Measurements from ENCODE around the gene SETD4. TPM values are rescaled to one million over a fixed set of nuclear protein-coding genes. Genes with fewer than 3 reads are reported as not detected.
A peak's percentile ranks its signal among the peaks of the same experiment; 100 is the strongest.

SETD4 gene
- total and polyA plus RNA-seq, 2 of the 8 experiments (the other 6 are each of a cell fraction or from before 2014, with no cell fraction given) = 20.1 to 46.6 TPM

DNA sequence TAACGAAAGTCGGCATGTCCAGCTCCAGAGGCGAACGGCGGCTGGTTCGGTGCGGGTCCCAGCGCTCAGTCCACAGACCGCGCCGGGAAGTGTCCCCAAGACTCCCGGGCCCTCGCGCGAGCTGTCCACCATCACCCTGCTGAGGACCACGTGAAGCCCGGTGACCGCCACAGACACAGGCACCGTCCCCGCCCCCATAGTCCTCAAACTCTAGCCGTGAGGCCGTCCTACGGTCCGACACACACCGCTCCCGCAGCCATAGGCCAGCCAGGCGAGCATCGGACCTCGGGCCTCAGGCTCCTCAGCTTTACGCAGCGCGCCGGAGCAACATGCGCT is 535 bp downstream of the SETD4 start:
- H4K91ac ChIP-seq (replicated peaks; ENCODE audit: insufficient read length, low read length) = peak overlapping the region; percentile 90
- H3K79me2 ChIP-seq (ENCODE audit: control insufficient read depth in 1 of 2, insufficient read depth in 2 of 2, low read length in 2 of 2) = peaks cover 0 to 31% of the 10 kb centered on the region in 2 experiments; a peak in 2 of 4 replicates
- H2BK15ac ChIP-seq (ENCODE audit: low read length) = peak overlapping the region; percentile 36; the same call in 1 of the 2 replicates
- H2AFZ ChIP-seq (ENCODE audit: low read length) = peak overlapping the region; percentile 72; the same call in 1 of the 2 replicates
- TF ChIP-seq TAF7 (optimal IDR thresholded peaks at IDR 0.05; ENCODE audit: borderline replicate concordance, low read depth, low read length) = no peak
- TF ChIP-seq SP2 (IDR thresholded peaks at IDR 0.05; ENCODE audit: low read length) = no peak
- no peak for TF ChIP-seq CHD1 (IDR thresholded peaks at IDR 0.05; ENCODE audit: low read depth, low read length)
- no peak for TF ChIP-seq FOSL1 (IDR thresholded peaks at IDR 0.05; ENCODE audit: insufficient read depth, low read depth, low read length)
- TF ChIP-seq ASH2L (IDR thresholded peaks at IDR 0.05; ENCODE audit: low read length) = no peak
- TF ChIP-seq MAX (IDR thresholded peaks at IDR 0.05) = peak; percentile 55; the same call in 1 of the 2 replicates
- peak overlapping the region; percentile 76 for H3K18ac ChIP-seq (ENCODE audit: extremely low read depth, low read length)
- H3K9me3 ChIP-seq (ENCODE audit: insufficient read depth in 2 of 2, low read depth in 1 of 2, low read length in 1 of 2) = no peaks in the 10 kb centered on the region
- H3K4me3 ChIP-seq (ENCODE audit: extremely low read depth in 1 of 4, insufficient read depth in 2 of 4, low read depth in 3 of 4, low read length in 4 of 4) = peak overlapping the region; percentile 67 to 96 (median 95)
- no peak overlapping the region for H3K14ac ChIP-seq (ENCODE audit: insufficient read length)
- peak in 1 of 2 experiments; percentile 70 for DNase-seq (ENCODE audit: low read depth in 1 of 2, low spot score in 2 of 2)
- peak overlapping the region; percentile 35 to 84 (median 72) for H3K9ac ChIP-seq (replicated peaks in 1 of 4; ENCODE audit: extremely low read depth in 1 of 4, low read depth in 3 of 4, low read length in 3 of 4)
- peak overlapping the region; percentile 95 for H2BK5ac ChIP-seq (ENCODE audit: low read depth, low read length)
- H4K5ac ChIP-seq (ENCODE audit: insufficient read length, low read depth, low read length) = peak overlapping the region; percentile 56
- no peaks in the 10 kb centered on the region for H3K27me3 ChIP-seq (replicated peaks in 1 of 4; ENCODE audit: control insufficient read depth in 3 of 4, extremely low read depth in 1 of 4, insufficient read depth in 3 of 4, low read length in 3 of 4)
- peak overlapping the region; percentile 99 for H2BK12ac ChIP-seq (ENCODE audit: low read depth, low read length)
- H2BK20ac ChIP-seq (ENCODE audit: low read length) = no peak overlapping the region
- H2AK5ac ChIP-seq (ENCODE audit: low read depth, low read length) = no peak overlapping the region
- peak overlapping the region; percentile 92; the same call in 1 of the 2 replicates for H4K8ac ChIP-seq (ENCODE audit: extremely low read depth, insufficient read depth, low read length)
- H3K4ac ChIP-seq (replicated peaks; ENCODE audit: insufficient read length, low read depth, low read length) = no peak overlapping the region
- H3K23me2 ChIP-seq (ENCODE audit: low read depth, low read length) = peaks cover 6% of the 10 kb centered on the region
- H3K4me2 ChIP-seq (ENCODE audit: insufficient read depth in 1 of 2, low read depth in 2 of 2, low read length in 2 of 2) = peak overlapping the region; percentile 72 to 90
- no peak overlapping the region for H2BK120ac ChIP-seq (replicated peaks; ENCODE audit: low read depth, low read length)
- H3K27ac ChIP-seq (ENCODE audit: low read depth, low read length) = peak overlapping the region; percentile 85
- no peak overlapping the region for H3K23ac ChIP-seq (ENCODE audit: insufficient read length)
- ChIA-PET CTCF (ENCODE audit: partially characterized antibody) (interaction anchor here (0.9 to 2.3 kb wide), 13 partner anchors 10 to 64 kb away, joined by 3 to 11 read pairs (median 5); no protein-coding TSS in a partner anchor), POLR2A (ENCODE audit: partially characterized antibody) (interaction anchor here (0.6 to 3.2 kb wide), 19 partner anchors 9 to 53 kb away, joined by 3 to 21 read pairs (median 4); partner anchors contain the start of gene CBR1)
- FAIRE-seq = no peak
- peaks cover 0 to 2% of the 10 kb centered on the region in 2 experiments for H4K20me1 ChIP-seq (replicated peaks in 1 of 2; ENCODE audit: control insufficient read depth in 1 of 2, insufficient read depth in 2 of 2, low read length in 2 of 2)
- peaks cover 0 to 4% (median 3%) of the 10 kb centered on the region in 4 experiments; a peak in 5 of 7 replicates for H3K4me1 ChIP-seq (replicated peaks in 1 of 4; ENCODE audit: control insufficient read depth in 3 of 4, insufficient read depth in 4 of 4, low read length in 3 of 4)
- 2% methylated on average over 34 of the region's 34 CpGs; no CpG with 5 or more reads in 1 of the 2 experiments for WGBS, 2 experiments (ENCODE audit: extremely low coverage in 1 of 2, insufficient coverage in 1 of 2, insufficient read length in 1 of 2, insufficient replicate concordance in 2 of 2, low coverage in 1 of 2, low lambda C conversion rate in 2 of 2, missing lambda C conversion rate in 1 of 2)
- H3K79me1 ChIP-seq (ENCODE audit: low read depth, low read length) = 0 out of 2 replicates have a peak, but pooled peaks cover 4% of the 10 kb centered on the region
- H3K36me3 ChIP-seq (ENCODE audit: control insufficient read depth in 2 of 4, insufficient read depth in 4 of 4, low read length in 3 of 4) = peaks cover 19 to 33% (median 29%) of the 10 kb centered on the region in 4 experiments
- peak overlapping the region; percentile 62 for H3K56ac ChIP-seq (replicated peaks; ENCODE audit: insufficient read length, low read depth, low read length)
